GM12878 (cell line): ENCODE data around the gene LTA.

Source experiments
- ETV6 ChIP-seq, 2 experiments: fragments of 450-650 bp in 1 of 2; IDR thresholded peaks in 1 of 2; conservative IDR thresholded peaks in 1 of 2; 2 replicates each; pipeline ENCODE4 v1.6.1; 2014; ENCODE audit warnings: antibody characterized with exemption in 1 of 2, borderline replicate concordance in 1 of 2, low read depth in 1 of 2, mild to moderate bottlenecking in 1 of 2, moderate library complexity in 1 of 2
- EZH2 ChIP-seq: IDR thresholded peaks from 2 replicates; pipeline ENCODE4 v1.6.1; 2012; ENCODE audit warnings: low read depth, mild to moderate bottlenecking, control low read depth, inconsistent platforms, low read length, borderline replicate concordance; ENCODE audit not compliant: control insufficient read depth
- GABPA ChIP-seq: IDR thresholded peaks from 2 replicates; pipeline ENCODE4 v1.6.1; 2014; ENCODE audit warnings: antibody characterized with exemption, low read depth, mild to moderate bottlenecking, inconsistent platforms
- JUNB ChIP-seq: IDR thresholded peaks from 2 replicates; pipeline ENCODE4 v1.6.1; 2016; ENCODE audit warnings: antibody characterized with exemption, mild to moderate bottlenecking
- KDM1A ChIP-seq: fragments of 200-600 bp; sonication (generic); IDR thresholded peaks from 2 replicates; pipeline ENCODE4 v1.6.1; 2016; ENCODE audit warnings: borderline replicate concordance
- NFIC ChIP-seq: IDR thresholded peaks from 2 replicates; pipeline ENCODE4 v1.6.1; 2012; ENCODE audit warnings: low read depth, mild to moderate bottlenecking, inconsistent platforms, low read length, moderate library complexity
- PAX8 ChIP-seq: fragments of 450-650 bp; IDR thresholded peaks from 2 replicates; pipeline ENCODE4 v1.6.1; 2017; ENCODE audit warnings: mild to moderate bottlenecking, moderate library complexity
- POLR2A ChIP-seq: IDR thresholded peaks from 2 replicates; pipeline ENCODE4 v1.6.1; 2011; ENCODE audit warnings: low read depth, mild to moderate bottlenecking, low read length
- POLR2AphosphoS5 ChIP-seq: IDR thresholded peaks from 2 replicates; pipeline ENCODE4 v1.6.1; 2011; ENCODE audit warnings: mild to moderate bottlenecking, low read length, inconsistent platforms
- SMC3 ChIP-seq: IDR thresholded peaks from 2 replicates; pipeline ENCODE4 v1.6.1; 2011; ENCODE audit warnings: low read length, improper control_type of control experiment, borderline replicate concordance
- TCF3 ChIP-seq: IDR thresholded peaks from 2 replicates; pipeline ENCODE4 v1.6.1; 2012; ENCODE audit warnings: low read depth, mild to moderate bottlenecking, low read length, borderline replicate concordance; ENCODE audit not compliant: insufficient read depth
- TF ChIP-seq, protein P1 (sequence below), 3 experiments: IDR thresholded peaks in 2 of 3; conservative IDR thresholded peaks in 1 of 3; 2 replicates each; pipeline ENCODE4 v1.5.1; 2011; ENCODE audit warnings: low read depth in 3 of 3, low read length in 3 of 3, mild to moderate bottlenecking in 3 of 3, control low read depth in 2 of 3, moderate library complexity in 2 of 3, inconsistent platforms in 1 of 3, mixed read lengths in 1 of 3; ENCODE audit not compliant: control insufficient read depth in 2 of 3, insufficient read depth in 1 of 3; ENCODE audit errors: extremely low read depth in 1 of 3
- TF ChIP-seq, protein P2 (sequence below): IDR thresholded peaks from 2 replicates; pipeline ENCODE4 v1.6.1; 2011; ENCODE audit warnings: borderline replicate concordance, low read depth, mild to moderate bottlenecking, moderate library complexity, low read length; ENCODE audit not compliant: insufficient read depth, poor library complexity, severe bottlenecking
- TF ChIP-seq, protein P3 (sequence below): IDR thresholded peaks from 2 replicates; pipeline ENCODE4 v1.6.1; 2011; ENCODE audit warnings: borderline replicate concordance, low read depth, mild to moderate bottlenecking, moderate library complexity, mixed read lengths, low read length; ENCODE audit not compliant: insufficient read depth; ENCODE audit errors: extremely low read length

DNA sequence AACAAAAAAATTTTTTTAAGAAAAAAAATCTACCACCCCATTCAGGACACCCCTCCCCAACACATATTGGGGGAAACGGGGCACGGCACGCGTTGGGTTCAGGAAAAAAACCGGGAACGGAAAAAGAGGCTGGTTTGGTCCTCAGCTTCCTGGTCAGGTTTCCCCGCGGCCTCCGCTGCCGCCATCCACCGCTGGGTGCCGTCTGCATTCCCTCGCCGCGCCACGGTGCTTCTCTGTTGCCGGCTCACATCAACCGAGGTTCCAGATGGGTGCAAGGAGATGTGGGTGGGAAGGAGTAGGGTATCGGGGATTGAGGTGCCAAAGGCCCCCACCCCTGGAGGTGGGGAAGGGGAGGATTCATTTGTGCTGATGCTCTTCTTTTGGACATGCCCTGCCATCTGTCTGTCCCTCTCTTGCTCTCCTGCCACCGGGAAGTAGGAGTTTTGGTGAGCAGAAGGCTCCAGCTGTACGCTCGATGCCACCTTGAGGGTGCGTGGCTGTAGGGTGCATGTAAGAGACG, 37.5 kb upstream of the LTA start:
- TF ChIP-seq, protein P1, sequence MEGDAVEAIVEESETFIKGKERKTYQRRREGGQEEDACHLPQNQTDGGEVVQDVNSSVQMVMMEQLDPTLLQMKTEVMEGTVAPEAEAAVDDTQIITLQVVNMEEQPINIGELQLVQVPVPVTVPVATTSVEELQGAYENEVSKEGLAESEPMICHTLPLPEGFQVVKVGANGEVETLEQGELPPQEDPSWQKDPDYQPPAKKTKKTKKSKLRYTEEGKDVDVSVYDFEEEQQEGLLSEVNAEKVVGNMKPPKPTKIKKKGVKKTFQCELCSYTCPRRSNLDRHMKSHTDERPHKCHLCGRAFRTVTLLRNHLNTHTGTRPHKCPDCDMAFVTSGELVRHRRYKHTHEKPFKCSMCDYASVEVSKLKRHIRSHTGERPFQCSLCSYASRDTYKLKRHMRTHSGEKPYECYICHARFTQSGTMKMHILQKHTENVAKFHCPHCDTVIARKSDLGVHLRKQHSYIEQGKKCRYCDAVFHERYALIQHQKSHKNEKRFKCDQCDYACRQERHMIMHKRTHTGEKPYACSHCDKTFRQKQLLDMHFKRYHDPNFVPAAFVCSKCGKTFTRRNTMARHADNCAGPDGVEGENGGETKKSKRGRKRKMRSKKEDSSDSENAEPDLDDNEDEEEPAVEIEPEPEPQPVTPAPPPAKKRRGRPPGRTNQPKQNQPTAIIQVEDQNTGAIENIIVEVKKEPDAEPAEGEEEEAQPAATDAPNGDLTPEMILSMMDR (IDR thresholded peaks at IDR 0.05 in 2 of 3, conservative IDR thresholded peaks at IDR 0.05 in 1 of 3; ENCODE audit: control insufficient read depth in 2 of 3, extremely low read depth in 1 of 3, insufficient read depth in 1 of 3, low read depth in 3 of 3, low read length in 3 of 3) = no peak
- TF ChIP-seq, protein P2, sequence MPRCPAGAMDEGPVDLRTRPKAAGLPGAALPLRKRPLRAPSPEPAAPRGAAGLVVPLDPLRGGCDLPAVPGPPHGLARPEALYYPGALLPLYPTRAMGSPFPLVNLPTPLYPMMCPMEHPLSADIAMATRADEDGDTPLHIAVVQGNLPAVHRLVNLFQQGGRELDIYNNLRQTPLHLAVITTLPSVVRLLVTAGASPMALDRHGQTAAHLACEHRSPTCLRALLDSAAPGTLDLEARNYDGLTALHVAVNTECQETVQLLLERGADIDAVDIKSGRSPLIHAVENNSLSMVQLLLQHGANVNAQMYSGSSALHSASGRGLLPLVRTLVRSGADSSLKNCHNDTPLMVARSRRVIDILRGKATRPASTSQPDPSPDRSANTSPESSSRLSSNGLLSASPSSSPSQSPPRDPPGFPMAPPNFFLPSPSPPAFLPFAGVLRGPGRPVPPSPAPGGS = no peak
- no peak for TF ChIP-seq TCF3
- no peak for TF ChIP-seq SMC3
- TF ChIP-seq KDM1A = no peak
- TF ChIP-seq POLR2A = peak; percentile 7; the same call in 1 of the 2 replicates
- TF ChIP-seq EZH2 = no peak
- no peak for TF ChIP-seq PAX8
- TF ChIP-seq JUNB = no peak
- no peak for TF ChIP-seq POLR2AphosphoS5
- TF ChIP-seq, protein P3, sequence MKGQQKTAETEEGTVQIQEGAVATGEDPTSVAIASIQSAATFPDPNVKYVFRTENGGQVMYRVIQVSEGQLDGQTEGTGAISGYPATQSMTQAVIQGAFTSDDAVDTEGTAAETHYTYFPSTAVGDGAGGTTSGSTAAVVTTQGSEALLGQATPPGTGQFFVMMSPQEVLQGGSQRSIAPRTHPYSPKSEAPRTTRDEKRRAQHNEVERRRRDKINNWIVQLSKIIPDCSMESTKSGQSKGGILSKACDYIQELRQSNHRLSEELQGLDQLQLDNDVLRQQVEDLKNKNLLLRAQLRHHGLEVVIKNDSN = no peak
- no peak for TF ChIP-seq GABPA
- no peak for TF ChIP-seq NFIC
- TF ChIP-seq ETV6 (conservative IDR thresholded peaks at IDR 0.05 in 1 of 2, IDR thresholded peaks at IDR 0.05 in 1 of 2; ENCODE audit: borderline replicate concordance in 1 of 2, low read depth in 1 of 2) = no peak
